GM21515 (cell line): Measurements from ENCODE around the gene OBSCN.
A peak's percentile ranks its signal among the peaks of the same experiment; 100 is the strongest.
"Not testable (repeated sequence)": the region's sequence is repeated elsewhere in the genome, so short reads cannot be mapped to it uniquely, and the experiment has no call there.

Source experiments
- ATAC-seq: cut with Tn5 transposase; IDR thresholded peaks from one replicate; pipeline ENCODE4 v1.9.1; 2021; ENCODE audit not compliant: unreplicated experiment

Gene OBSCN

GRCh38 chr1:228211531-228212414 lies 3.9 kb downstream of the OBSCN start:
- ATAC-seq = no peak

GRCh38 chr1:228212415-228212965 lies 4.6 kb downstream of the OBSCN start:
- no peak for ATAC-seq

DNA sequence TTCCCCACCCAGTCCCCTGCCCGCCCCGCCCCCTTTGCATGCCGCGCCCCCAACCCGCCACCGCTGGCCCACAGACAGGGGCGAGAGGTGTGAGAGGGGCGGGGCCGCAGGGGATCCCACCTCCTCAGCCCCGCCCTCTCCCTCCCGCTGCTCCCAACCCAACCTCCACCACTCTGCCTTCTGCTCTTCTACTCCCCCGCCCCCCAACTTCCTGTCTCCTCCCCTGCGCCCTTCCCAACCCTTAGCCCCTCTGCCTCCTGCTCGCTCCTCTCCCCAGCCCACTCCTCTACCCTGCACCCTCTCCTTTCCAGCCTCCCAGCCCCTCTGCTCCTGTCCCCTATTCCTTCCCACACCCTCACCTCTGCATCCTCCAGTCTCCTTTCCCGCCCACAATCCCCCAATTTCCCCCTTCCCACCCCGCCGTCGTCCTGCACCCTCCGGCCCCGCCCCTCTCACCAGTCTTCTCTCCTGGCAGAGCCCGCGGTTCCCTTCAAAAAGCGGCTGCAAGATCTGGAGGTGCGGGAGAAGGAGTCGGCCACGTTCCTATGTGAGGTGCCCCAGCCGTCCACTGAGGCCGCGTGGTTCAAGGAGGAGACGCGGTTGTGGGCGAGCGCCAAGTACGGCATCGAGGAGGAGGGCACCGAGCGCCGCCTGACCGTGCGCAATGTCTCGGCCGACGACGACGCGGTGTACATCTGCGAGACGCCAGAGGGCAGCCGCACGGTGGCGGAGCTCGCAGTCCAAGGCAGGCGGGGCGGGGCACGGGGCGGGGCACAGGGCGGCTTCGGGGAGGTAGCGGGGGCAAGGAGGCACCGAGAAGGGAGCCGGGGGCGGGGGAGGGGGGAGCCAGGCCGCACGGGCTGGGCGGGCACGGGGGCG lies 5.4 kb downstream of the OBSCN start:
- ATAC-seq = peak; percentile 95

DNA sequence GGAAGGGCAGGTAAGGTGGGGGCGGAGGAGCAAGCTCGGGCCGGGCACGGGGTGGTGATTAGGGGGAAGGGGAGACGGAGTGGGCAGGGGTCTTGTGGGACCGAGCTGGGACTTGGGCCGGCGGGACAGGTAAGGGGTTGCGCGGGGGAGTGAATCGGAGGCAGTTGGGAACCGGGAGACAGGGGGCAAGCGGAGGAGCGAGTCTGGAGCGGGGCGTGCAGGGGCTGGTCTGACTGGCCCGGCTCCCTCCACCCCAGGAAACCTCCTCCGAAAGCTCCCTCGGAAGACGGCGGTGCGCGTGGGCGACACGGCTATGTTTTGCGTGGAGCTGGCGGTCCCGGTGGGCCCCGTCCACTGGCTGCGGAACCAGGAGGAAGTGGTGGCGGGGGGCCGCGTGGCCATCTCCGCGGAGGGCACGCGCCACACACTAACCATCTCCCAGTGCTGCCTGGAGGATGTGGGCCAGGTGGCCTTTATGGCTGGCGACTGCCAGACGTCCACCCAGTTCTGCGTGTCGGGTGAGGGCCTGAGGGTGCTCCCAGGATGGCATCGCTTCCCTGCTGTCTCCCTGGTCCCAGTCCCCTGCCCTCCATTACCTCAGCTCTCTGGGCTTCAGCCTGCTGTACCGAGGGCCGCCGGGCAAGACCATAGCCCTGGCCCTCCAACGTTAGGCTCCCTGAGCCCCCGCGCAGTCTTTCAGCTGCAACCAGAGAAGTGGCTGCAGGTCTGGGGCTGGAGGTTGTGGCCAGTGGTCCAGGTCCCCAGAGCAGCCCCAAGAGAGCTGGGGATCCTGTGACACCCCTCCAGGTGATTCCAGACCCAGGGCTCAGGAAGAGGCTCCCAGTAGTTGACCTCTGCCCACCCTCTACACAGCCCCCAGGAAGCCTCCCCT lies 6.3 kb downstream of the OBSCN start:
- no peak for ATAC-seq

GRCh38 chr1:228214921-228215662 lies 7.2 kb downstream of the OBSCN start:
- ATAC-seq = no peak

DNA sequence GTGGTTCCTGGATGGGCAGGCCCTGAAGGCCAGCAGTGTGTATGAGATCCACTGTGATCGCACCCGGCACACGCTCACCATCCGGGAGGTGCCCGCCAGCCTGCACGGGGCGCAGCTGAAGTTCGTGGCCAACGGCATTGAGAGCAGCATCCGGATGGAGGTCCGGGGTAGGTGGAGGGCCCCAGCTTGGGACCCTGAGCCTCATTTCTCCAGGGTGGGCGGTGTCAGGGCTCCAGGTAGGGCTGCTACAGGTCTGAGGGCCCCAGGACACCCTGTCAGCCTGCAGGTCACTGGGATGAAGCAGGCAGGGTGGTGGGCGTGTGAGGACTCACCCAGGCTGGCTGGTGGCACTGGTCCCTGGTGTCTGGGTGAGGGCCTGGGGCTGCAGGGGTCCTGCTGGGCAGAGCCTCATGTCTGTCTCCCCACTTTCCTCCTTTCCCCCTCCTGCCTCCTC lies 7.8 kb downstream of the OBSCN start:
- no peak for ATAC-seq

DNA sequence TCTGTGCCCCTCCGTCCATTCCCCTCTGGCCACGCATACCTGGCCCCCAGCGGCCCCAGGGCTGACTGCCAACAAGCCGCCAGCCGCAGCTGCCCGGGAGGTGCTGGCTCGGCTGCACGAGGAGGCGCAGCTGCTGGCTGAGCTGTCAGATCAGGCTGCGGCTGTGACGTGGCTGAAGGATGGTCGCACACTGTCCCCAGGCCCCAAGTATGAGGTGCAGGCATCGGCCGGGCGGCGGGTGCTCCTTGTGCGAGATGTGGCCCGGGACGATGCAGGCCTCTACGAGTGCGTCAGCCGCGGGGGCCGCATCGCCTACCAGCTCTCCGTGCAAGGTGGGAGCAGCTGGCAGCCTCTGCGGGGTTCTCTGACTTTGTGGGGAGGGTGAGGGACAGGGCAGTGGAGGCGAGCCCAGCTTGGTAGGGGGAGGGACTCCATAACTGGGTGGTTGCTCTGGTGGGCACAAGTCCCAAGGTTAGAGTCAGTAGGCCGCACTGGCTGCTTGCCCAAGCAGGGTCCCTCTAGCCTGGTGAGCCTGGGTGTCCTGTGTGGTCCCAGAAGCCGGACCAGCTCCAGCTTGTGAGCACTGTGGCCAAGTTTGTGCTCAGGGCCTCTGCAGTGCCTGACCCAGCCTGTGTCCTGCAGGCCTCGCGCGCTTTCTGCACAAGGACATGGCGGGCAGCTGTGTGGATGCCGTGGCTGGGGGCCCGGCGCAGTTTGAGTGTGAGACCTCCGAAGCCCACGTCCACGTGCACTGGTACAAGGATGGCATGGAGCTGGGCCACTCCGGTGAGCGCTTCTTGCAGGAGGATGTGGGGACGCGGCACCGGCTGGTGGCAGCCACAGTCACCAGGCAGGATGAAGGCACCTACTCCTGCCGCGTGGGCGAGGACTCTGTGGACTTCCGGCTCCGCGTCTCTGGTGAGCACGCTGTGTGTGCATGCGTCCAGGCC lies 8.8 kb downstream of the OBSCN start:
- no peak for ATAC-seq

GRCh38 chr1:228217551-228218344 lies 9.9 kb downstream of the OBSCN start:
- ATAC-seq = no peak

GRCh38 chr1:228218513-228219244 lies 10.8 kb downstream of the OBSCN start:
- no peak for ATAC-seq

- ATAC-seq = no peak
These were observed 11.6 kb downstream of the OBSCN start for GRCh38 chr1:228219245-228219961.

- ATAC-seq = no peak
These were observed 12.3 kb downstream of the OBSCN start for GRCh38 chr1:228219962-228220780.

GRCh38 chr1:228221097-228221496 lies 13.3 kb downstream of the OBSCN start:
- ATAC-seq = not testable (repeated sequence)

DNA sequence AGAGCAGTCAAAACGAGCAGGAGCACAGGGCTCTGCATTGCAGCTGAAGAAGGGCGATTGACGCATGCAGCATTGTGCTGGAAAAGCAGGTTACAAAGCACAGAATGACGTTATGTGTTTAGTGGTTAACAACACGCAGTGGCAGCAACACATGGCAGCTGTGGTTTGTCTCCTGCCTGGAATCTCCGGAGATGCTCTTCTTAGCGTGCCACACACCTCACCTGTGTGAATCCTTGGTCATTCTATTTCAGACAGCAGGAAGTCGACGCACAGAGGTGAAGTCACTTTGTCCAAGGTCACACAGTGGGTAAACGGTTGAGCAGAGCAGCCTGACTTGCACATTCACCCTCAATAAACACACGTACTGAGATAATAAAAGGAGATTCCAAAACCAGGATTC lies 14.7 kb downstream of the OBSCN start:
- ATAC-seq = no peak

- ATAC-seq = no peak
These were observed 16.6 kb downstream of the OBSCN start for GRCh38 chr1:228224198-228225164.
